Liver (tissue), 9 donors: ENCODE data around the gene DPP7. TPM values are rescaled to one million over a fixed set of nuclear protein-coding genes. Genes with fewer than 3 reads are reported as not detected.

Source experiments
- DNase-seq: peaks from one replicate; pipeline ENCODE4 v3.0.0-alpha.2; 2017; ENCODE audit warnings: low spot score
- H3K27ac ChIP-seq, 2 donors: one replicate each; pipeline ENCODE4 v1.7.0; 2013; ENCODE audit warnings: inconsistent platforms in 2 of 2, low read length in 2 of 2, control low read depth in 1 of 2, low read depth in 1 of 2, mild to moderate bottlenecking in 1 of 2
- H3K27me3 ChIP-seq, 4 donors: one replicate each; pipeline versions ENCODE4 v1.6.1 to v1.7.0; 2013; ENCODE audit warnings: low read length in 3 of 4, inconsistent platforms in 1 of 4, mild to moderate bottlenecking in 1 of 4, moderate library complexity in 1 of 4; ENCODE audit not compliant: control insufficient read depth in 4 of 4, insufficient read depth in 4 of 4
- H3K36me3 ChIP-seq, 4 donors: one replicate each; pipeline versions ENCODE4 v1.6.1 to v1.7.0; 2013; ENCODE audit warnings: low read length in 3 of 4, mild to moderate bottlenecking in 3 of 4, low read depth in 1 of 4, moderate library complexity in 1 of 4; ENCODE audit not compliant: control insufficient read depth in 4 of 4, insufficient read depth in 3 of 4
- H3K4me1 ChIP-seq, 4 donors: one replicate each; pipeline versions ENCODE4 v1.6.1 to v1.7.0; 2013; ENCODE audit warnings: low read length in 3 of 4, mild to moderate bottlenecking in 3 of 4, moderate library complexity in 1 of 4; ENCODE audit not compliant: control insufficient read depth in 4 of 4, insufficient read depth in 4 of 4
- H3K4me3 ChIP-seq, 3 donors: one replicate each; pipeline versions ENCODE4 v1.6.1 to v1.7.0; 2013; ENCODE audit warnings: low read length in 3 of 3, control low read depth in 1 of 3, low read depth in 1 of 3, mild to moderate bottlenecking in 1 of 3
- H3K9ac ChIP-seq, 2 donors: one replicate each; pipeline ENCODE4 v1.7.0; 2013; ENCODE audit warnings: low read length in 2 of 2, mild to moderate bottlenecking in 2 of 2, moderate library complexity in 2 of 2, control low read depth in 1 of 2, low read depth in 1 of 2
- H3K9me3 ChIP-seq, 4 donors: one replicate each; pipeline versions ENCODE4 v1.6.1 to v1.7.0; 2013; ENCODE audit warnings: low read length in 3 of 4; ENCODE audit not compliant: control insufficient read depth in 4 of 4
- ATF3 ChIP-seq: IDR thresholded peaks from 2 replicates; pipeline ENCODE4 v1.6.1; 2016; ENCODE audit warnings: antibody characterized with exemption
- CTCF ChIP-seq: fragments of 150-350 bp; IDR thresholded peaks from 2 replicates; pipeline ENCODE4 v1.5.1; 2017; ENCODE audit warnings: improper control_type of control experiment, low read depth, low read length; ENCODE audit not compliant: missing input control
- EGR1 ChIP-seq, 2 donors: IDR thresholded peaks; 2 replicates each; pipeline ENCODE4 v1.6.1; 2016 to 2018; ENCODE audit warnings: antibody characterized with exemption in 2 of 2, low read depth in 2 of 2
- FOXA1 ChIP-seq: IDR thresholded peaks from 2 replicates; pipeline ENCODE4 v1.6.1; 2016; ENCODE audit warnings: antibody characterized with exemption
- FOXA2 ChIP-seq: IDR thresholded peaks from 2 replicates; pipeline ENCODE4 v1.6.1; 2016; ENCODE audit warnings: antibody characterized with exemption
- GABPA ChIP-seq, 2 donors: IDR thresholded peaks in 1 of 2; conservative IDR thresholded peaks in 1 of 2; 2 replicates each; pipeline ENCODE4 v1.6.1; 2016; ENCODE audit warnings: antibody characterized with exemption in 2 of 2, mild to moderate bottlenecking in 1 of 2, moderate library complexity in 1 of 2
- HNF4A ChIP-seq, 2 donors: conservative IDR thresholded peaks; 2 replicates each; pipeline ENCODE4 v1.6.1; 2016; ENCODE audit warnings: antibody characterized with exemption in 2 of 2, mild to moderate bottlenecking in 2 of 2
- JUND ChIP-seq, 2 donors: IDR thresholded peaks; 2 replicates each; pipeline ENCODE4 v1.6.1; 2016; ENCODE audit warnings: antibody characterized with exemption in 2 of 2
- MAX ChIP-seq: IDR thresholded peaks from 2 replicates; pipeline ENCODE4 v1.6.1; 2016; ENCODE audit warnings: antibody characterized with exemption
- NR2F2 ChIP-seq: IDR thresholded peaks from 2 replicates; pipeline ENCODE4 v1.6.1; 2016; ENCODE audit warnings: antibody characterized with exemption
- RAD21 ChIP-seq, 2 donors: IDR thresholded peaks; 2 replicates each; pipeline ENCODE4 v1.6.1; 2016; ENCODE audit warnings: antibody characterized with exemption in 2 of 2, mild to moderate bottlenecking in 2 of 2
- REST ChIP-seq: IDR thresholded peaks from 2 replicates; pipeline ENCODE4 v1.6.1; 2016; ENCODE audit warnings: antibody characterized with exemption, mild to moderate bottlenecking
- RXRA ChIP-seq, 2 donors: IDR thresholded peaks; 2 replicates each; pipeline ENCODE4 v1.6.1; 2017 to 2018; ENCODE audit warnings: antibody characterized with exemption in 2 of 2, mild to moderate bottlenecking in 1 of 2
- SP1 ChIP-seq: IDR thresholded peaks from 2 replicates; pipeline ENCODE4 v1.6.1; 2018; ENCODE audit warnings: antibody characterized with exemption, mild to moderate bottlenecking
- TAF1 ChIP-seq: conservative IDR thresholded peaks from 2 replicates; pipeline ENCODE4 v1.6.1; 2016; ENCODE audit warnings: antibody characterized with exemption, mild to moderate bottlenecking
- YY1 ChIP-seq: IDR thresholded peaks from 2 replicates; pipeline ENCODE4 v1.6.1; 2016; ENCODE audit warnings: antibody characterized with exemption, mild to moderate bottlenecking
- ZBTB33 ChIP-seq: IDR thresholded peaks from 2 replicates; pipeline ENCODE4 v1.6.1; 2016; ENCODE audit warnings: antibody characterized with exemption
- WGBS: extraction: QIAGEN DNeasy Blood & Tissue Kit; methylation state at CpG from one replicate; pipeline ENCODE4 v1.1.7; 2013; 5-methylcytosine and 5-hydroxymethylcytosine counted together
- polyA plus RNA-seq, 2 donors: library from polyadenylated mRNA; stranded (reverse) in 1 of 2; unstranded in 1 of 2; fragments of 200-250 nt in 1 of 2; fragments of >200 nt in 1 of 2; fragmentation: Nextera tagmentation in 1 of 2; extraction: Ambion mirVana in 1 of 2; gene quantifications; one replicate each; pipeline versions ENCODE4 v1.2.1 to v1.2.3, GENCODE V29; 2013 to 2015
- total RNA-seq, 2 donors: library from RNA; depleted of rRNA; stranded (reverse); fragments of >200 nt; gene quantifications; one replicate each; pipeline ENCODE4 v1.2.3, GENCODE V29; 2014
- donor health status: healthy.
- donor health status: healthy.
- donor health status: healthy.
- donor health status: healthy.
- donor health status: healthy.

Gene DPP7
- total and polyA plus RNA-seq, 4 donors, result 25.0 to 71.1 (median 50.7) TPM

GRCh38 chr9:137089232-137089947 lies 25.1 kb downstream of the DPP7 start:
- 92% methylated on average over 11 of the region's 11 CpGs for WGBS
- Histone ChIP-seq H3K9ac (no peak overlapping the region), H3K27ac (no peak overlapping the region), H3K9me3 (no peaks in the 10 kb centered on the region), H3K4me3 (no peak overlapping the region), H3K27me3 (no peaks in the 10 kb centered on the region), H3K36me3 (peaks cover 0 to 20% (median 6%) of the 10 kb centered on the region in 4 donors), H3K4me1 (peaks cover 5 to 20% (median 11%) of the 10 kb centered on the region in 4 donors)
- no peak for DNase-seq
- TF ChIP-seq TAF1, result no peak
- TF ChIP-seq YY1, result no peak
- no peak for TF ChIP-seq NR2F2
- no peak for TF ChIP-seq RAD21 (IDR thresholded peaks at IDR 0.05)
- TF ChIP-seq RXRA (IDR thresholded peaks at IDR 0.05), result no peak
- TF ChIP-seq MAX, result no peak
- no peak for TF ChIP-seq ATF3
- no peak for TF ChIP-seq JUND (IDR thresholded peaks at IDR 0.05)
- TF ChIP-seq FOXA2, result no peak
- TF ChIP-seq GABPA (IDR thresholded peaks at IDR 0.05 in 1 of 2, conservative IDR thresholded peaks at IDR 0.05 in 1 of 2), result no peak
- TF ChIP-seq CTCF, result no peak
- TF ChIP-seq EGR1 (IDR thresholded peaks at IDR 0.05; ENCODE audit: low read depth in 2 of 2), result no peak
- no peak for TF ChIP-seq FOXA1

- H3K9ac ChIP-seq, result no peak overlapping the region
- TF ChIP-seq HNF4A (conservative IDR thresholded peaks at IDR 0.05), result no peak
- TF ChIP-seq NR2F2, result no peak
- TF ChIP-seq FOXA2, result no peak
- TF ChIP-seq ATF3, result no peak
- TF ChIP-seq EGR1 (IDR thresholded peaks at IDR 0.05; ENCODE audit: low read depth in 2 of 2), result no peak
- no peak for TF ChIP-seq GABPA (IDR thresholded peaks at IDR 0.05 in 1 of 2, conservative IDR thresholded peaks at IDR 0.05 in 1 of 2)
- no peak for TF ChIP-seq REST
- no peak for TF ChIP-seq CTCF
- no peak for TF ChIP-seq JUND (IDR thresholded peaks at IDR 0.05)
- TF ChIP-seq ZBTB33, result no peak
- no peak for TF ChIP-seq RXRA (IDR thresholded peaks at IDR 0.05)
- TF ChIP-seq FOXA1, result no peak
- TF ChIP-seq SP1, result no peak
- TF ChIP-seq TAF1, result no peak
- TF ChIP-seq RAD21 (IDR thresholded peaks at IDR 0.05), result no peak
- H3K27me3 ChIP-seq, result no peaks in the 10 kb centered on the region
- WGBS, result 89% methylated on average over 5 of the region's 5 CpGs
- no peak overlapping the region for H3K27ac ChIP-seq
- peaks cover 0 to 18% (median 6%) of the 10 kb centered on the region in 4 donors for H3K36me3 ChIP-seq
- no peaks in the 10 kb centered on the region for H3K9me3 ChIP-seq
- no peak overlapping the region for H3K4me3 ChIP-seq
- peaks cover 5 to 20% (median 11%) of the 10 kb centered on the region in 4 donors for H3K4me1 ChIP-seq
- no peak for DNase-seq
Measured at GRCh38 chr9:137088121-137088520, 26.4 kb downstream of the DPP7 start.
